Esophagus squamous epithelium (tissue), 5 donors: ENCODE data around the gene MRPL30. TPM values are rescaled to one million over a fixed set of nuclear protein-coding genes. Genes with fewer than 3 reads are reported as not detected.

ENCODE experiments used
- DNase-seq: peaks from one replicate; lab custom pipeline; 2025; lab: John Stamatoyannopoulos, UW
- H3K27ac ChIP-seq, 4 donors: fragments of 200-600 bp; sonication (generic); one replicate each; pipeline ENCODE4 v1.5.1; 2016 to 2019; ENCODE audit warnings: mild to moderate bottlenecking in 1 of 4
- H3K27me3 ChIP-seq, 4 donors: fragments of 200-600 bp; sonication (generic); 1 replicate in 3 of 4; 2 replicates in 1 of 4; pipeline versions ENCODE4 v1.5.1 to v1.6.0; 2017 to 2021; ENCODE audit warnings: antibody characterized with exemption in 1 of 4
- H3K36me3 ChIP-seq, 3 donors: fragments of 200-600 bp; sonication (generic); one replicate each; pipeline ENCODE4 v1.5.1; 2016 to 2019
- H3K4me1 ChIP-seq, 3 donors: fragments of 200-600 bp; sonication (generic); one replicate each; pipeline ENCODE4 v1.5.1; 2017 to 2019
- H3K4me3 ChIP-seq, 4 donors: fragments of 200-600 bp; sonication (generic); 1 replicate in 3 of 4; 2 replicates in 1 of 4; pipeline ENCODE4 v1.5.1; 2016 to 2019; ENCODE audit warnings: mild to moderate bottlenecking in 2 of 4, moderate library complexity in 1 of 4
- H3K9me3 ChIP-seq, 3 donors: fragments of 200-600 bp; sonication (generic); one replicate each; pipeline ENCODE4 v1.5.1; 2016 to 2019
- CTCF ChIP-seq, 6 experiments: fragments of 450-650 bp in 4 of 6; fragments of 200-600 bp in 2 of 6; sonication (generic) in 2 of 6; IDR thresholded peaks; one replicate each; pipeline ENCODE4 v1.5.1; 2016 to 2019; ENCODE audit warnings: antibody characterized with exemption in 6 of 6, mild to moderate bottlenecking in 4 of 6, moderate library complexity in 4 of 6
- POLR2A ChIP-seq, 4 donors: fragments of 450-650 bp; IDR thresholded peaks; one replicate each; pipeline ENCODE4 v1.6.1; 2017; ENCODE audit warnings: antibody characterized with exemption in 4 of 4, mild to moderate bottlenecking in 4 of 4, moderate library complexity in 3 of 4
- WGBS, 2 donors: methylation state at CpG; one replicate each; pipeline ENCODE4 v1.1.5; 2018; 5-methylcytosine and 5-hydroxymethylcytosine counted together
- intact Hi-C: fragments of 100-400 bp; cut with DNase I; formaldehyde crosslinking; loops from one replicate; pipeline ENCODE4 v1.15.0; 2022
- total RNA-seq, 4 donors: library from RNA; depleted of rRNA; stranded (reverse); fragments of >200 nt; gene quantifications; one replicate each; pipeline ENCODE4 v1.1.0, GENCODE V29; 2016
- donor health status: DM: yes; HTN: yes; CAD: no.

MRPL30 gene
- total RNA-seq, 4 donors from 2014 or later = 18.3 to 35.9 (median 32.8) TPM

- peaks cover 0 to 23% (median 15%) of the 10 kb centered on the region in 3 donors for H3K4me1 ChIP-seq
- peaks cover 0 to 12% (median 0%) of the 10 kb centered on the region in 3 donors for H3K36me3 ChIP-seq
- H3K9me3 ChIP-seq = no peaks in the 10 kb centered on the region
- TF ChIP-seq CTCF (IDR thresholded peaks at IDR 0.05) (peak in 2 of 6 experiments; percentile 4 to 31), POLR2A (IDR thresholded peaks at IDR 0.05) (peak in 3 of 4 donors; percentile 66 to 82 (median 80))
- 0 to 1% methylated on average over 13 to 25 of the region's 70 CpGs for WGBS, 2 donors
- peak within 1 kb of the TSS; percentile 48 to 92 (median 82) for H3K4me3 ChIP-seq
- DNase-seq = peak; percentile 28
- no peaks in the 10 kb centered on the region for H3K27me3 ChIP-seq
- intact Hi-C loops = no loop called here
- peak within 1 kb of the TSS; percentile 89 to 96 (median 94) for H3K27ac ChIP-seq
These were observed 26.1 kb upstream of the MRPL30 start, which contains the start of the genes LIPT1 and TSGA10 for GRCh38 chr2:99154643-99155536. Gene LIPT1, plus strand, starts transcription at chr2:99154967. Its CDS starts 6,991 bp downstream, at chr2:99161958. Gene TSGA10, minus strand, starts transcription at chr2:99154942. Its CDS starts 45,503 bp downstream, at chr2:99109439.

- H3K36me3 ChIP-seq = peaks cover 0 to 21% (median 0%) of the 10 kb centered on the region in 3 donors
These were observed 24.1 kb upstream of the MRPL30 start for GRCh38 chr2:99156891-99157290.

GRCh38 chr2:99158599-99158998, 22.4 kb upstream of the MRPL30 start:
- Histone ChIP-seq H3K9me3 (no peaks in the 10 kb centered on the region), H3K4me3 (no peak overlapping the region), H3K4me1 (peaks cover 0 to 20% (median 15%) of the 10 kb centered on the region in 3 donors), H3K27ac (no peak overlapping the region), H3K36me3 (peaks cover 0 to 37% (median 0%) of the 10 kb centered on the region in 3 donors), H3K27me3 (no peaks in the 10 kb centered on the region)
- TF ChIP-seq CTCF (IDR thresholded peaks at IDR 0.05) = no peak
- no peak for TF ChIP-seq POLR2A (IDR thresholded peaks at IDR 0.05)
- no peak for DNase-seq
- intact Hi-C loops = no loop called here
- WGBS, 2 donors = 91 to 96% methylated on average over 5 of the region's 5 CpGs

More at GRCh38 chr2:99156891-99157290, 24.1 kb upstream of the MRPL30 start:
- TF ChIP-seq CTCF (IDR thresholded peaks at IDR 0.05) = no peak
- TF ChIP-seq POLR2A (IDR thresholded peaks at IDR 0.05) = no peak
- H3K27ac ChIP-seq = no peak overlapping the region
- peaks cover 0 to 23% (median 15%) of the 10 kb centered on the region in 3 donors for H3K4me1 ChIP-seq
- intact Hi-C loops = no loop called here
- H3K9me3 ChIP-seq = no peaks in the 10 kb centered on the region
- H3K4me3 ChIP-seq = no peak overlapping the region
- WGBS, 2 donors = 60 to 69% methylated on average over 1 of the region's 1 CpG
- DNase-seq = no peak
- H3K27me3 ChIP-seq = no peaks in the 10 kb centered on the region

- no peak overlapping the region for H3K27ac ChIP-seq
- no peak overlapping the region for H3K4me3 ChIP-seq
- H3K9me3 ChIP-seq = no peaks in the 10 kb centered on the region
- TF ChIP-seq POLR2A (IDR thresholded peaks at IDR 0.05) (no peak), CTCF (IDR thresholded peaks at IDR 0.05) (no peak)
- WGBS, 2 donors = 59 to 67% methylated on average over 4 of the region's 4 CpGs
- intact Hi-C loops = no loop called here
- DNase-seq = no peak
- no peaks in the 10 kb centered on the region for H3K27me3 ChIP-seq
- peaks cover 0 to 10% (median 9%) of the 10 kb centered on the region in 3 donors for H3K4me1 ChIP-seq
- H3K36me3 ChIP-seq = peaks cover 0 to 37% (median 0%) of the 10 kb centered on the region in 3 donors
These were observed 21.4 kb upstream of the MRPL30 start for GRCh38 chr2:99159594-99159993.

GRCh38 chr2:99166218-99166617, 14.8 kb upstream of the MRPL30 start:
- TF ChIP-seq POLR2A (IDR thresholded peaks at IDR 0.05) (no peak), CTCF (IDR thresholded peaks at IDR 0.05) (no peak)

More at GRCh38 chr2:99166218-99166617, 14.8 kb upstream of the MRPL30 start:
- no peak for DNase-seq
- Histone ChIP-seq H3K4me1 (no peaks in the 10 kb centered on the region), H3K36me3 (peaks cover 6 to 76% (median 10%) of the 10 kb centered on the region in 3 donors), H3K4me3 (no peak overlapping the region), H3K27ac (no peak overlapping the region), H3K9me3 (no peaks in the 10 kb centered on the region), H3K27me3 (no peaks in the 10 kb centered on the region)
- intact Hi-C loops = no loop called here
- 67 to 78% methylated on average over 5 of the region's 5 CpGs for WGBS, 2 donors
